SHP77 (cell line): ENCODE results near the gene PDE2A.

ENCODE experiments used
- DNase-seq, 2 experiments: peaks; one replicate each; lab custom pipeline; 2025; lab: John Stamatoyannopoulos, UW

The PDE2A gene

GRCh38 chr11:72543849-72544542, 130.2 kb downstream of the PDE2A start:
- no peak for DNase-seq

- no peak for DNase-seq
These were observed 132.8 kb downstream of the PDE2A start for GRCh38 chr11:72541257-72541974.

GRCh38 chr11:72537051-72537450, 137.2 kb downstream of the PDE2A start:
- no peak for DNase-seq

GRCh38 chr11:72535194-72535547, 139.1 kb downstream of the PDE2A start:
- no peak for DNase-seq

- no peak for DNase-seq
These were observed 139.6 kb downstream of the PDE2A start for GRCh38 chr11:72534371-72535193.

GRCh38 chr11:72529068-72529467, 145.2 kb downstream of the PDE2A start:
- DNase-seq = no peak

- no peak for DNase-seq
These were observed 146.1 kb downstream of the PDE2A start for GRCh38 chr11:72528121-72528520.
